HepG2 (cell line): ENCODE measurements around the gene ATP5F1E. TPM values are rescaled to one million over a fixed set of nuclear protein-coding genes. Genes with fewer than 3 reads are reported as not detected.

ENCODE experiments used
- ATF7-NPFF ChIP-seq: sonication (generic); formaldehyde crosslinking; IDR thresholded peaks from 2 replicates; pipeline ENCODE4 v1.8.1; 2023; ENCODE audit warnings: mild to moderate bottlenecking, low read depth, missing genetic modification reagents, moderate library complexity
- CENPT ChIP-seq: sonication (generic); formaldehyde crosslinking; IDR thresholded peaks from 2 replicates; pipeline ENCODE4 v1.8.0; 2022; ENCODE audit warnings: low read depth, mild to moderate bottlenecking, moderate library complexity, missing genetic modification reagents
- HMG20B ChIP-seq: conservative IDR thresholded peaks from 2 replicates; pipeline ENCODE4 v1.6.1; 2016; ENCODE audit warnings: missing genetic modification reagents, missing compliant biosample characterization
- HOXD1 ChIP-seq: sonication (generic); formaldehyde crosslinking; IDR thresholded peaks from 2 replicates; pipeline ENCODE4 v1.5.0; 2020; ENCODE audit warnings: missing genetic modification reagents
- KDM2A ChIP-seq: sonication (generic); formaldehyde crosslinking; IDR thresholded peaks from 2 replicates; pipeline ENCODE4 v1.4.0; 2020; ENCODE audit warnings: low read depth, missing genetic modification reagents, borderline replicate concordance
- MYNN ChIP-seq: sonication (generic); formaldehyde crosslinking; IDR thresholded peaks from 2 replicates; pipeline ENCODE4 v1.4.0; 2020; ENCODE audit warnings: mild to moderate bottlenecking, low read depth, missing genetic modification reagents
- SIX1 ChIP-seq: sonication (generic); formaldehyde crosslinking; IDR thresholded peaks from 2 replicates; pipeline ENCODE4 v1.4.0; 2020; ENCODE audit warnings: missing genetic modification reagents, borderline replicate concordance
- SOX13 ChIP-seq, 3 experiments: fragments of 450-650 bp in 1 of 3; sonication (generic) in 1 of 3; formaldehyde crosslinking in 1 of 3; IDR thresholded peaks in 2 of 3; conservative IDR thresholded peaks in 1 of 3; 2 replicates each; pipeline versions ENCODE4 v1.5.0 to v1.6.1; 2016 to 2020; ENCODE audit warnings: antibody characterized with exemption in 1 of 3, mild to moderate bottlenecking in 1 of 3, missing compliant biosample characterization in 1 of 3, missing genetic modification reagents in 1 of 3, moderate library complexity in 1 of 3
- ZC3H4 ChIP-seq: sonication (generic); formaldehyde crosslinking; IDR thresholded peaks from 2 replicates; pipeline ENCODE4 v1.4.0; 2020; ENCODE audit warnings: missing genetic modification reagents, borderline replicate concordance
- ZFP91 ChIP-seq: sonication (generic); formaldehyde crosslinking; IDR thresholded peaks from 2 replicates; pipeline ENCODE4 v1.9.0; 2022; ENCODE audit warnings: missing genetic modification reagents, mild to moderate bottlenecking, borderline replicate concordance
- ZMYM2 ChIP-seq: sonication (generic); formaldehyde crosslinking; IDR thresholded peaks from 2 replicates; pipeline ENCODE4 v1.8.0; 2022; ENCODE audit warnings: mild to moderate bottlenecking, missing genetic modification reagents
- ZNF101 ChIP-seq: sonication (generic); formaldehyde crosslinking; IDR thresholded peaks from 2 replicates; pipeline ENCODE4 v1.4.0; 2020; ENCODE audit warnings: mild to moderate bottlenecking, low read depth, missing genetic modification reagents, borderline replicate concordance
- ZNF256 ChIP-seq: sonication (generic); formaldehyde crosslinking; conservative IDR thresholded peaks from 2 replicates; pipeline ENCODE4 v1.4.0; 2020; ENCODE audit warnings: missing genetic modification reagents
- ZNF34 ChIP-seq: sonication (generic); formaldehyde crosslinking; IDR thresholded peaks from 2 replicates; pipeline ENCODE4 v1.4.0; 2020; ENCODE audit warnings: mild to moderate bottlenecking, missing genetic modification reagents, borderline replicate concordance
- ZNF496 ChIP-seq: sonication (generic); formaldehyde crosslinking; IDR thresholded peaks from 2 replicates; pipeline ENCODE4 v1.8.1; 2023; ENCODE audit warnings: mild to moderate bottlenecking, moderate library complexity, missing genetic modification reagents; ENCODE audit not compliant: insufficient replicate concordance
- ZNF556 ChIP-seq: sonication (generic); formaldehyde crosslinking; IDR thresholded peaks from 2 replicates; pipeline ENCODE4 v1.4.0; 2020; ENCODE audit warnings: mild to moderate bottlenecking, missing genetic modification reagents, borderline replicate concordance
- ZNF580 ChIP-seq: IDR thresholded peaks from 2 replicates; pipeline ENCODE4 v1.6.1; 2016; ENCODE audit warnings: low read depth, borderline replicate concordance
- ZNF850 ChIP-seq: sonication (generic); formaldehyde crosslinking; conservative IDR thresholded peaks from 2 replicates; pipeline ENCODE4 v1.9.0; 2021; ENCODE audit warnings: mild to moderate bottlenecking, missing genetic modification reagents
- polyA plus RNA-seq, 8 experiments: library from polyadenylated mRNA; depleted of rRNA in 3 of 8; stranded (reverse) in 7 of 8; unstranded in 1 of 8; fragments of >200 nt; fragmentation: Illumina TruSeq in 4 of 8; extraction: Trizol in 4 of 8; gene quantifications; 2 replicates each; pipeline versions ENCODE4 v1.2.1 to v1.2.3, GENCODE V29; 2011 to 2016; ENCODE audit warnings: low read depth in 4 of 8, missing spikeins in 1 of 8, mixed read lengths in 1 of 8; ENCODE audit not compliant: insufficient read depth in 1 of 8
- total RNA-seq, 5 experiments: library from RNA; depleted of rRNA; stranded (reverse); fragments of >200 nt; fragmentation: Illumina TruSeq; extraction: Trizol; gene quantifications; 2 replicates each; pipeline ENCODE4 v1.2.3, GENCODE V29; 2016; ENCODE audit warnings: low read depth in 1 of 5
- TF ChIP-seq, protein P1 (sequence below): sonication (generic); formaldehyde crosslinking; IDR thresholded peaks from 2 replicates; pipeline ENCODE4 v1.4.0; 2020; ENCODE audit warnings: missing genetic modification reagents
- TF ChIP-seq, protein P2 (sequence below): sonication (generic); formaldehyde crosslinking; conservative IDR thresholded peaks from 2 replicates; pipeline ENCODE4 v1.8.0; 2022; ENCODE audit warnings: missing genetic modification reagents

Gene ATP5F1E
- total and polyA plus RNA-seq, 2 of the 13 experiments (the other 11 are each of a cell fraction or from before 2014, with no cell fraction given): 121 to 134 TPM

DNA sequence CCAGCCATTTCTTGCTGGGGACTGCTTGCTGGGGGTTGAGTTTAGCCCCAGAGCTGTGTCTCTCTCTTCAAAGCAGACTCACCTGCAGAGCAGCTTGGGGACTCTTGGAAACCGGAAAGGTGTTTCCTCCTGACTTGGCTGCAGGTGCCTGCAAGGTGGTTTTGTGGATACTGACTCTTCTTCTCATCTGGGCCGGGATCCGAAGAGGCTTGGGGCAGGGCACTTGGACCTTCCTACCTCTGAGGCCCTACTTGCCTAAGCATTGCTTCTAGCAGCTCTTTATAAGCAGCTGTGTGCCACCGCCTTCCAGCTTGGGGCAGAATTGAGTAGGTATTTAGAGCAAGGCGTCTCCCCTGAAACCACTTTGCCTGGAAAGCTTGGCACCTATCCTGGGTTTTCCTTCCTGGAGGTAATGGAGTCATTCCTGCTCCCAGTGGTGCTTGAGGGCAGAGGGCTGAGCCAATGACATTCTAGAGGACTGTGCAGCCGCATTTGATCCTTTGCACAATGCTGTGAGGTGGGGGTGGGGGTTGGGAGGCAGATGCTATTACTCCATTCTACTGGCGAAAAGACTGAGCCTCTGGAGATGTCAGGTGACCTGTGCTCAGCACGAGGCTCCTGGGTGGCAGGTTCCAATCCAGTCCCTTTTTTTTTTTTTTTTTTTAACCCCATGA, 21.7 kb downstream of the ATP5F1E start (continued):
- TF ChIP-seq ZNF580 (CRISPR knock-in tag) (no peak), ZNF850 (CRISPR knock-in tag) (no peak), ZNF34 (CRISPR knock-in tag) (no peak), HMG20B (CRISPR knock-in tag) (no peak), ZNF496 (CRISPR knock-in tag) (no peak), KDM2A (CRISPR knock-in tag) (no peak), CENPT (CRISPR knock-in tag) (no peak), SIX1 (CRISPR knock-in tag) (no peak), HOXD1 (CRISPR knock-in tag) (no peak), ZC3H4 (CRISPR knock-in tag) (no peak), ZNF556 (0 out of 2 replicates have a peak, but pooled peaks have one; percentile 24), ATF7-NPFF (CRISPR knock-in tag) (no peak), ZNF101 (CRISPR knock-in tag) (no peak), ZMYM2 (CRISPR knock-in tag) (peak; percentile 86), MYNN (CRISPR knock-in tag) (no peak), SOX13 (IDR thresholded peaks at IDR 0.05) (no peak), SOX13 (CRISPR knock-in tag; conservative IDR thresholded peaks at IDR 0.05 in 1 of 2, IDR thresholded peaks at IDR 0.05 in 1 of 2) (no peak), ZNF256 (CRISPR knock-in tag) (no peak), ZFP91 (CRISPR knock-in tag) (no peak)
- TF ChIP-seq, protein P1, sequence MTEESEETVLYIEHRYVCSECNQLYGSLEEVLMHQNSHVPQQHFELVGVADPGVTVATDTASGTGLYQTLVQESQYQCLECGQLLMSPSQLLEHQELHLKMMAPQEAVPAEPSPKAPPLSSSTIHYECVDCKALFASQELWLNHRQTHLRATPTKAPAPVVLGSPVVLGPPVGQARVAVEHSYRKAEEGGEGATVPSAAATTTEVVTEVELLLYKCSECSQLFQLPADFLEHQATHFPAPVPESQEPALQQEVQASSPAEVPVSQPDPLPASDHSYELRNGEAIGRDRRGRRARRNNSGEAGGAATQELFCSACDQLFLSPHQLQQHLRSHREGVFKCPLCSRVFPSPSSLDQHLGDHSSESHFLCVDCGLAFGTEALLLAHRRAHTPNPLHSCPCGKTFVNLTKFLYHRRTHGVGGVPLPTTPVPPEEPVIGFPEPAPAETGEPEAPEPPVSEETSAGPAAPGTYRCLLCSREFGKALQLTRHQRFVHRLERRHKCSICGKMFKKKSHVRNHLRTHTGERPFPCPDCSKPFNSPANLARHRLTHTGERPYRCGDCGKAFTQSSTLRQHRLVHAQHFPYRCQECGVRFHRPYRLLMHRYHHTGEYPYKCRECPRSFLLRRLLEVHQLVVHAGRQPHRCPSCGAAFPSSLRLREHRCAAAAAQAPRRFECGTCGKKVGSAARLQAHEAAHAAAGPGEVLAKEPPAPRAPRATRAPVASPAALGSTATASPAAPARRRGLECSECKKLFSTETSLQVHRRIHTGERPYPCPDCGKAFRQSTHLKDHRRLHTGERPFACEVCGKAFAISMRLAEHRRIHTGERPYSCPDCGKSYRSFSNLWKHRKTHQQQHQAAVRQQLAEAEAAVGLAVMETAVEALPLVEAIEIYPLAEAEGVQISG: no peak; the same call in 1 of the 2 replicates
- TF ChIP-seq, protein P2, sequence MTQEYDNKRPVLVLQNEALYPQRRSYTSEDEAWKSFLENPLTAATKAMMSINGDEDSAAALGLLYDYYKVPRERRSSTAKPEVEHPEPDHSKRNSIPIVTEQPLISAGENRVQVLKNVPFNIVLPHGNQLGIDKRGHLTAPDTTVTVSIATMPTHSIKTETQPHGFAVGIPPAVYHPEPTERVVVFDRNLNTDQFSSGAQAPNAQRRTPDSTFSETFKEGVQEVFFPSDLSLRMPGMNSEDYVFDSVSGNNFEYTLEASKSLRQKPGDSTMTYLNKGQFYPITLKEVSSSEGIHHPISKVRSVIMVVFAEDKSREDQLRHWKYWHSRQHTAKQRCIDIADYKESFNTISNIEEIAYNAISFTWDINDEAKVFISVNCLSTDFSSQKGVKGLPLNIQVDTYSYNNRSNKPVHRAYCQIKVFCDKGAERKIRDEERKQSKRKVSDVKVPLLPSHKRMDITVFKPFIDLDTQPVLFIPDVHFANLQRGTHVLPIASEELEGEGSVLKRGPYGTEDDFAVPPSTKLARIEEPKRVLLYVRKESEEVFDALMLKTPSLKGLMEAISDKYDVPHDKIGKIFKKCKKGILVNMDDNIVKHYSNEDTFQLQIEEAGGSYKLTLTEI (CRISPR knock-in tag): no peak
